Prostate gland (tissue), 2 donors: Measurements from ENCODE around the gene KIF26B.

Experiments used
- POLR2A ChIP-seq: fragments of 450-650 bp; IDR thresholded peaks from one replicate; pipeline ENCODE4 v1.6.1; 2016; ENCODE audit warnings: antibody characterized with exemption, mild to moderate bottlenecking
- POLR2AphosphoS5 ChIP-seq: sonication (generic); formaldehyde crosslinking; IDR thresholded peaks from one replicate; pipeline ENCODE4 v1.6.1; 2017; ENCODE audit warnings: antibody characterized with exemption
- TF ChIP-seq, protein P1 (sequence below), 4 experiments: fragments of 200-600 bp in 2 of 4; fragments of 450-650 bp in 2 of 4; sonication (generic) in 2 of 4; IDR thresholded peaks; 1 replicate in 3 of 4; 2 replicates in 1 of 4; pipeline ENCODE4 v1.5.1; 2016 to 2019; ENCODE audit warnings: antibody characterized with exemption in 4 of 4, mild to moderate bottlenecking in 2 of 4, moderate library complexity in 2 of 4

DNA sequence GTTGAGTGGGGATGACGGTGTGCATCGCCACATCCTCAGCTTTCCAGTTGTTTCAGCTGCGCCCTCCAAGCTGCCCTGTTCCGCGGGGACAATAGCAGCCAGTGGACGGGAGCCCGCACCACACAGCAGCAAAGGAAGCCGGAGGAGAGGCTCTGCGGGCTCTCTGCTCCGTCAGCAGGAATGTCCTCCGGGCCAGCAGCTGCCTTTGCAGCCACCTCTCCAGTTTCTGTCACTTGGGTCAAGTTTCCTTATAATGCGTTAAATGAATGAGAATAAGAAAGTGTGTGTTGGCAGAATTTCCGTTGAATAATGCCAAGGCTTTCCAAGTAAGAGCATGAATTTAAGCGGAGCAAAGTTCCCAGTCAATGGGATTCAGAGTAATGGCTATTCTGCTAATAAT lies 263.3 kb downstream of the KIF26B start:
- TF ChIP-seq, protein P1, sequence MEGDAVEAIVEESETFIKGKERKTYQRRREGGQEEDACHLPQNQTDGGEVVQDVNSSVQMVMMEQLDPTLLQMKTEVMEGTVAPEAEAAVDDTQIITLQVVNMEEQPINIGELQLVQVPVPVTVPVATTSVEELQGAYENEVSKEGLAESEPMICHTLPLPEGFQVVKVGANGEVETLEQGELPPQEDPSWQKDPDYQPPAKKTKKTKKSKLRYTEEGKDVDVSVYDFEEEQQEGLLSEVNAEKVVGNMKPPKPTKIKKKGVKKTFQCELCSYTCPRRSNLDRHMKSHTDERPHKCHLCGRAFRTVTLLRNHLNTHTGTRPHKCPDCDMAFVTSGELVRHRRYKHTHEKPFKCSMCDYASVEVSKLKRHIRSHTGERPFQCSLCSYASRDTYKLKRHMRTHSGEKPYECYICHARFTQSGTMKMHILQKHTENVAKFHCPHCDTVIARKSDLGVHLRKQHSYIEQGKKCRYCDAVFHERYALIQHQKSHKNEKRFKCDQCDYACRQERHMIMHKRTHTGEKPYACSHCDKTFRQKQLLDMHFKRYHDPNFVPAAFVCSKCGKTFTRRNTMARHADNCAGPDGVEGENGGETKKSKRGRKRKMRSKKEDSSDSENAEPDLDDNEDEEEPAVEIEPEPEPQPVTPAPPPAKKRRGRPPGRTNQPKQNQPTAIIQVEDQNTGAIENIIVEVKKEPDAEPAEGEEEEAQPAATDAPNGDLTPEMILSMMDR (IDR thresholded peaks at IDR 0.05): no peak
- TF ChIP-seq POLR2A (no peak), POLR2AphosphoS5 (no peak)
